DND-41 (cell line): ENCODE results near the gene HACD2.

Experiments
- ATAC-seq: fragments of 200-7000 bp; cut with Tn5 transposase; 3 replicates; pipeline ENCODE4 v1.9.1; 2021; ENCODE audit warnings: low read depth; ENCODE audit not compliant: insufficient read depth
- DNase-seq: peaks from one replicate; pipeline ENCODE4 v3.0.0-alpha.2; 2020
- H2AFZ ChIP-seq: 2 replicates; pipeline ENCODE4 v1.6.0; 2012; ENCODE audit warnings: low read depth, low read length
- H3K27ac ChIP-seq: 2 replicates; pipeline ENCODE4 v1.5.1; 2012; ENCODE audit warnings: low read length, inconsistent platforms
- H3K27me3 ChIP-seq: fragments of 200-600 bp; sonication (generic); 2 replicates; pipeline ENCODE4 v1.6.0; 2012; ENCODE audit warnings: low read length, mild to moderate bottlenecking, inconsistent platforms; ENCODE audit not compliant: insufficient read depth, poor library complexity
- H3K36me3 ChIP-seq: 2 replicates; pipeline ENCODE4 v1.5.1; 2012; ENCODE audit warnings: low read length, inconsistent platforms; ENCODE audit not compliant: insufficient read depth
- H3K4me1 ChIP-seq: 2 replicates; pipeline ENCODE4 v1.5.1; 2012; ENCODE audit warnings: mild to moderate bottlenecking, low read length; ENCODE audit not compliant: insufficient read depth
- H3K4me2 ChIP-seq: 2 replicates; pipeline ENCODE4 v1.6.0; 2012; ENCODE audit warnings: mild to moderate bottlenecking, moderate library complexity, low read length, inconsistent platforms; ENCODE audit not compliant: insufficient read depth
- H3K4me3 ChIP-seq, 2 experiments: fragments of 200-600 bp in 1 of 2; shearing (Covaris generic) in 1 of 2; 2 replicates each; pipeline ENCODE4 v1.5.1; 2012 to 2016; ENCODE audit warnings: inconsistent platforms in 2 of 2, low read length in 2 of 2, mild to moderate bottlenecking in 2 of 2, low read depth in 1 of 2, moderate library complexity in 1 of 2
- H3K79me2 ChIP-seq: 2 replicates; pipeline ENCODE4 v1.6.0; 2012; ENCODE audit warnings: low read length, inconsistent platforms; ENCODE audit not compliant: insufficient read depth
- H3K9ac ChIP-seq: 2 replicates; pipeline ENCODE4 v1.6.0; 2012; ENCODE audit warnings: low read depth, mild to moderate bottlenecking, inconsistent platforms, low read length, moderate library complexity
- H3K9me3 ChIP-seq: 2 replicates; pipeline ENCODE4 v1.5.1; 2012; ENCODE audit warnings: low read length, moderate library complexity, mild to moderate bottlenecking, inconsistent platforms; ENCODE audit not compliant: insufficient read depth, severe bottlenecking
- H4K20me1 ChIP-seq: 2 replicates; pipeline ENCODE4 v1.6.0; 2012; ENCODE audit warnings: low read length; ENCODE audit not compliant: insufficient read depth
- EZH2 ChIP-seq: IDR thresholded peaks from 3 replicates; pipeline ENCODE4 v1.6.1; 2012; ENCODE audit warnings: borderline replicate concordance, low read depth, mild to moderate bottlenecking, moderate library complexity, low read length, inconsistent platforms; ENCODE audit not compliant: severe bottlenecking
- TF ChIP-seq, protein P1 (sequence below): IDR thresholded peaks from 2 replicates; pipeline ENCODE4 v1.5.1; 2012; ENCODE audit warnings: borderline replicate concordance, low read length, moderate library complexity, mild to moderate bottlenecking; ENCODE audit not compliant: poor library complexity, severe bottlenecking; ENCODE audit errors: extremely low read depth

The HACD2 gene

GRCh38 chr3:123540285-123540684 lies 44.6 kb downstream of the HACD2 start:
- Histone ChIP-seq H4K20me1 (0 out of 2 replicates have a peak, but pooled peaks cover 4% of the 10 kb centered on the region), H3K4me2 (no peak overlapping the region), H3K79me2 (0 out of 2 replicates have a peak, but pooled peaks cover 2% of the 10 kb centered on the region), H3K27ac (no peak overlapping the region), H3K27me3 (no peaks in the 10 kb centered on the region), H2AFZ (no peak overlapping the region), H3K9me3 (no peaks in the 10 kb centered on the region), H3K36me3 (no peaks in the 10 kb centered on the region), H3K9ac (no peak overlapping the region), H3K4me1 (no peaks in the 10 kb centered on the region), H3K4me3 (no peak overlapping the region)
- TF ChIP-seq, protein P1, sequence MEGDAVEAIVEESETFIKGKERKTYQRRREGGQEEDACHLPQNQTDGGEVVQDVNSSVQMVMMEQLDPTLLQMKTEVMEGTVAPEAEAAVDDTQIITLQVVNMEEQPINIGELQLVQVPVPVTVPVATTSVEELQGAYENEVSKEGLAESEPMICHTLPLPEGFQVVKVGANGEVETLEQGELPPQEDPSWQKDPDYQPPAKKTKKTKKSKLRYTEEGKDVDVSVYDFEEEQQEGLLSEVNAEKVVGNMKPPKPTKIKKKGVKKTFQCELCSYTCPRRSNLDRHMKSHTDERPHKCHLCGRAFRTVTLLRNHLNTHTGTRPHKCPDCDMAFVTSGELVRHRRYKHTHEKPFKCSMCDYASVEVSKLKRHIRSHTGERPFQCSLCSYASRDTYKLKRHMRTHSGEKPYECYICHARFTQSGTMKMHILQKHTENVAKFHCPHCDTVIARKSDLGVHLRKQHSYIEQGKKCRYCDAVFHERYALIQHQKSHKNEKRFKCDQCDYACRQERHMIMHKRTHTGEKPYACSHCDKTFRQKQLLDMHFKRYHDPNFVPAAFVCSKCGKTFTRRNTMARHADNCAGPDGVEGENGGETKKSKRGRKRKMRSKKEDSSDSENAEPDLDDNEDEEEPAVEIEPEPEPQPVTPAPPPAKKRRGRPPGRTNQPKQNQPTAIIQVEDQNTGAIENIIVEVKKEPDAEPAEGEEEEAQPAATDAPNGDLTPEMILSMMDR, result no peak
- TF ChIP-seq EZH2, result no peak
- ATAC-seq, result no peak
- DNase-seq, result no peak

- Histone ChIP-seq H3K79me2 (0 out of 2 replicates have a peak, but pooled peaks cover 2% of the 10 kb centered on the region), H4K20me1 (peaks cover 6% of the 10 kb centered on the region; the same call in 1 of the 2 replicates), H2AFZ (no peak overlapping the region), H3K4me1 (no peaks in the 10 kb centered on the region), H3K27me3 (no peaks in the 10 kb centered on the region), H3K4me3 (no peak overlapping the region), H3K27ac (no peak overlapping the region), H3K4me2 (no peak overlapping the region), H3K9ac (no peak overlapping the region), H3K9me3 (no peaks in the 10 kb centered on the region), H3K36me3 (no peaks in the 10 kb centered on the region)
- no peak for DNase-seq
- TF ChIP-seq, protein P1, result no peak
- TF ChIP-seq EZH2, result no peak
- no peak for ATAC-seq
These were observed 48.5 kb downstream of the HACD2 start for GRCh38 chr3:123536153-123536895.

GRCh38 chr3:123535580-123535979 lies 49.3 kb downstream of the HACD2 start:
- Histone ChIP-seq H3K79me2 (0 out of 2 replicates have a peak, but pooled peaks cover 2% of the 10 kb centered on the region), H2AFZ (no peak overlapping the region), H4K20me1 (peaks cover 6% of the 10 kb centered on the region; the same call in 1 of the 2 replicates), H3K4me1 (no peaks in the 10 kb centered on the region), H3K4me3 (no peak overlapping the region), H3K4me2 (no peak overlapping the region), H3K36me3 (no peaks in the 10 kb centered on the region), H3K27me3 (no peaks in the 10 kb centered on the region), H3K27ac (no peak overlapping the region), H3K9ac (no peak overlapping the region), H3K9me3 (no peaks in the 10 kb centered on the region)
- DNase-seq (no peak), ATAC-seq (no peak)
- TF ChIP-seq, protein P1, result no peak
- TF ChIP-seq EZH2, result no peak
